Measurements from ENCODE around the gene GPR153.

GPR153 gene

DNA sequence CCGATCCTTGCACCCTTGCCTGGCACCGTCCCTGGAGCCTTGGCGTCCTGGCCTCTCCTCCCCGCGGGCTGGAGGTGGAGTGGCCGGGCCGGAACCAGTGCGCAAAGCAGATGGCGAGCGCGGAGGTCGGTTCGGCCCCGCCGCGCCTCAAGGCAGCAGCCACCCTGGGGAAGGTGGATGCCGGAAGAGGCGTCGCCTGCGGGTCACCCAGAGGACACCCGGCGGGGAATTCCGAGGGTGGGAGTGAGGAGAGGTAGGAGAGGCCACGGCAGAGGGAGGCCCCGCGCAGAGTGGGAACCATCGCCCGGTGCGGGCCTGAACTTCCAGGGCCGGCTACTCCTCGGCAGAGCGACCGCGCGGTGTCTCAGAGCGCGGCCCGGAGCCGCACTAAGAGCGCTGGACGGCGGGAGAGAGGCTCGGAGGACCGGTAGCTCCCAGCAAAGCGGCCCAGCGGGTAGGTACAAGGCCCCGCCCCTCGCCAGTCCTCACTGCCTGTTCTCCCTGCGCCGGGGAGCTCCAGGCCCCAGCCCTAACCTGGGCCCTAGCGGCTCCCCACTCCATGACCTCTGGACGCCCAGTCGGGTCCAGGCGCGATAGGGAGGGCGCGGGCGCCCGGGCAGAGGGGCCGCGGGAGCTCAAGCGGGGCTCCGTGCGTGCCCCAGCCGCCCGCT, 54.9 kb downstream of the GPR153 start, which contains the start of gene RNF207:
RNF207 (plus strand) TSS at position 271 of the 671 bp plus-strand sequence. CDS start 417 bp downstream, outside the sequence.
- DNase-seq (ENCODE audit: extremely low read depth, low read depth) = no peak
- TF ChIP-seq, protein P1, sequence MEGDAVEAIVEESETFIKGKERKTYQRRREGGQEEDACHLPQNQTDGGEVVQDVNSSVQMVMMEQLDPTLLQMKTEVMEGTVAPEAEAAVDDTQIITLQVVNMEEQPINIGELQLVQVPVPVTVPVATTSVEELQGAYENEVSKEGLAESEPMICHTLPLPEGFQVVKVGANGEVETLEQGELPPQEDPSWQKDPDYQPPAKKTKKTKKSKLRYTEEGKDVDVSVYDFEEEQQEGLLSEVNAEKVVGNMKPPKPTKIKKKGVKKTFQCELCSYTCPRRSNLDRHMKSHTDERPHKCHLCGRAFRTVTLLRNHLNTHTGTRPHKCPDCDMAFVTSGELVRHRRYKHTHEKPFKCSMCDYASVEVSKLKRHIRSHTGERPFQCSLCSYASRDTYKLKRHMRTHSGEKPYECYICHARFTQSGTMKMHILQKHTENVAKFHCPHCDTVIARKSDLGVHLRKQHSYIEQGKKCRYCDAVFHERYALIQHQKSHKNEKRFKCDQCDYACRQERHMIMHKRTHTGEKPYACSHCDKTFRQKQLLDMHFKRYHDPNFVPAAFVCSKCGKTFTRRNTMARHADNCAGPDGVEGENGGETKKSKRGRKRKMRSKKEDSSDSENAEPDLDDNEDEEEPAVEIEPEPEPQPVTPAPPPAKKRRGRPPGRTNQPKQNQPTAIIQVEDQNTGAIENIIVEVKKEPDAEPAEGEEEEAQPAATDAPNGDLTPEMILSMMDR (IDR thresholded peaks at IDR 0.05; ENCODE audit: low read depth, low read length) = no peak

DNA sequence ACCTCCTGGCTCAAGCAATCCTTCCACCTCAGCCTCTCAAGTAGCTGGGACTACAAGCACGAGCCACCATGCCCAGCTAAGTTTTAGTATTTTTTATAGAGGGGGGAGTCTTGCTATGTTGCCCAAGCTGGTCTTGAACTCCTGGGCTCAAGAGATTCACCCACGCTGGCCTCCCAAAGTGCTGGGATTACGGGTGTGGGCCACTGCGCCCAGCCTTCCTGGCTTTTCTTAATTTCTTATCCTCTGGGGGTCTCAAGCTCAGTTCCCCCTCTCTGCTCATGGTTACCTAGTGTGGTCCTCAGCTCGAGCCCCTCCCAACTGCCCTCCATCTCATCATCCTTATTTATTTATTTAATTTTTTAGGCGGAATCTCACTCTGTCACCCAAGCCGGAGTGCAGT, 58.6 kb downstream of the GPR153 start:
- DNase-seq (ENCODE audit: extremely low read depth, low read depth) = no peak
- TF ChIP-seq, protein P1 (IDR thresholded peaks at IDR 0.05; ENCODE audit: low read depth, low read length) = no peak

DNA sequence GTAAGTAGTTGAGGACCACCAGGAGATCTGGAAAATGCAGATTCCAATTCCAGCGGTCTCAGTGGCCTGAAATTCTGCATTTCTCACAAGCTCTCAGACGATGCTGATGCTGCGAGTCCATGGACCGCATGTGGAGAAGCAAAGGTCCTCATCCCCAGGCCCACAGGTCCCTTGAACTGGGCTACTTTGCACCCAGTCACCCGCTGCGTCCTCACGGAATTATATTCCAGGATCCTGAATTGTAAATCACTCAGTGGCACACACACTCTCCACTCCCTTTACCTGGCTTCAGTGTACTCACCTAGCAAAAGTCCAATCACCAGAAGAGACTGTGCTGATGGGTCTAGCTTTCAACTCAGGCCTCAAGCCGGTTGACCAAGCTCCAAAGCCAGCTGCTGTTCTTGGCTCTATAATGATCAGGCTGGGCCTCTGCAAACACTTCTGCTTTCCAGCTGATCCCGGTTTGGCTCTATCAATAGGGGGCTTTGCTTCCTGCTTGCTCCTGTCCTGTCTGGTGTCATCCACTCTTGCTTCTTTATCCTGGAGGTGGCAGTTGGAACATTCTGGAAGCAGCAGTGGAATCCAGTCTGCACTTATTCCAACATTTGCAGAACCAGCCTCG, 60.6 kb downstream of the GPR153 start:
- TF ChIP-seq, protein P1 (IDR thresholded peaks at IDR 0.05; ENCODE audit: low read depth, low read length) = no peak
- DNase-seq (ENCODE audit: extremely low read depth, low read depth) = no peak

DNA sequence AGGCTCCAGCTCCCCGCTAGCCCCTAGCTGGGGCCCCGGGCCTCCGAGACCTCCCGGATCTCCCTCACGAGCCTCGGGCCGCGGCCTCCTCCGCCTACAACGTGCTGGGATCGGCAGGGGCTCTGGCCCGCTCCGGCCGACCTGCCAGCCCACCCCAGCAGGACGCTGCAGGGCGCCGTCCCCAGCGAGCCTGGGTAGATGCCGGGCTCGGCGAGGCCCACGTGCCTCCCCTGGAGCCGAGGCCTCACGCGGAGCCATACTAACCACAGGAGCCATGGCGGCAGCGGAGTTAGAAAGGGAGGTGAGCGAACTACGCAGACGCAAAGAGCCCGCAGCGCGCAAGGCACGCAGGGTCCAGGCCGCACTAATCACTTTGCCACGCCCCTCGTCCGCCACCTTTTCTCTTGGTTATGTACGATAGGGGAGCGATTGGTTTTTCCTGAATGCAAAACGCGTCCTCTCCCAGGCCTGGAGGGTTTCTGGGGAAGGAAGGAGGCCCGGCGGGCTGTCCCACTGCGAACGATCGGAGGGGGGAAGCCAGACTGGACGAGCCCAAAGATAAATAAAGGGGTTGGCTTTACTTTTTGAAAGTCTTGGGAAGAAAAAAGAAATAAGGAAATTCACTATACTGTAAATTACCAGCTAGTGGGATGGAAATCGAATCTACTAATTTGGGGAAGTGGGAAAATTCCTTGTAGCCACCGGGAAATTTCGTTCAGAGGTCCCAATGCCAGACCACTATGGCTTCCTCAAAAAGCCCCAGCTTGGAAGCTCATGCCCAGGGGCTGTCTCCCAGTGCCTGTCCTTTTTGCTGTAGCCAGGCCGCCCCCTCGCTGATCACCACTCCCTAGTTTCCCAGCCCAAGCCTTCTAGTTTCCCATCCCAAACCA, 61.4 kb downstream of the GPR153 start, which contains the start of gene RPL22:
RPL22 (minus strand) TSS at position 298 of the 890 bp plus-strand sequence; CDS start at position 276, 22 bp downstream.
- peak; percentile 98 for DNase-seq (ENCODE audit: extremely low read depth, low read depth)
- TF ChIP-seq, protein P1 (IDR thresholded peaks at IDR 0.05; ENCODE audit: low read depth, low read length) = no peak

DNA sequence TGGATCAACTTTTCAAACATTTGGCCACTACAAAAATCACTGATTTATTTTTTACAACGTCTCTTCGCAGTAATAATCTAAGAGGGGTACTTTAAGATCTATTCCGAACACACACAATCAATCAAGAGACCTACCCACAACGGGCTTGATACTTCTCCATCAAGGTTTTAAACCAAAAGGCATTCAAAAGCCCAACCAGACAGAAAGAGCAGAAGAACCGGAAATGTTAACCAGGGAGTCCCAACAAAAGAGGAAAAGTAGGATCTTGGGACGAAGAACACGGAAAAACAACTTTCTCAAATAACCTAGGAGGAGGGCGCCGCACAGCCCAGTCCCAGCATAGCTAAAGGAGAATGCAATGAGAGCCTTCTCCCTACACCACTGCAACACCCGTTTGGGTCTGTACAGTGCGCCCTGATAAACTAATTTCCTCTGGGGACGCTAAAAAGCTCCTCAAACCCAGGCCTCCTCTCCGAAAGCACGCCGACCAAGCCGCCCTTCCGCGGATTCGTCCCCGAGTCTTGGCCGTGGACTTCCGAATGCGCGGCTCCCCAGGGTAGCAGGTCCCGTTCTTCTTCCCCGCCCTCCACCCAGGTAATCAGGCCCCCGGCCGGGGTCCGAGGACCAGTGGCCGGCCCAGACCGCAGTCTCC, 62.1 kb downstream of the GPR153 start:
- no peak for DNase-seq (ENCODE audit: extremely low read depth, low read depth)
- TF ChIP-seq, protein P1 (IDR thresholded peaks at IDR 0.05; ENCODE audit: low read depth, low read length) = no peak

DNA sequence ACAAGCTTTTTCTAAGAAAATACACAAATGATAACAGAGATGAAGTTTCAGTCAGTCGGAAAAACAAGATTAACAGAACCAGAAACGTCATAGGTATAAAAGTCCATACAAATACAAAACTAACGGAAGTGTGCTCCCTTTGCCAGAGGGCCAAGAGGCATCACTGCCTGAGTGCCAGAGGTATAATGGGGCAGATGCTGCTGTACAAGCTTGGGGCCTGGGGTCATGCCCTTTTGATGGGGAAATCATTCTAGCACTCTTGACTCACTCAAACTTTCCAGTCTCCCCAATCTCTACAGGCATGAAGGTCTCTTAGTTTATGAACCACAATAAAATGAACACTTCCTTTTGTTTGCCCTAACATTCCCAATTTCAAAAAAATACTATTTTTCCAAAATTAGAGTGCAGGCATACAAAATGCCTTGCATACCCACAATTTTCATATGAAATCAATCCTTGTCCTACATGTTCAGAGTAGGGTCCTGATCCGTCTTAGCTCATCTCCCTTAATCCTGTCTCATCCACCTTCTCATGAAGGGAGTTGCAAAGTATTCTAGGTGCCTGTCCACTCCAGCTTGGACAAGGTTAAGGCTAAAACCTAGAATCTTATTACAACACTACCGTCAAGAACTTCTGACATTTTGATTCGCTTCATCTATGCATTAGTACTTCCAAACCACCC, 63.0 kb downstream of the GPR153 start:
- TF ChIP-seq, protein P1 (IDR thresholded peaks at IDR 0.05; ENCODE audit: low read depth, low read length) = no peak
- no peak for DNase-seq (ENCODE audit: extremely low read depth, low read depth)
